Inferior parietal cortex (tissue), 1 donor: ENCODE results near the gene GRHL1.
A peak's percentile ranks its signal among the peaks of the same experiment; 100 is the strongest.

Source experiments
- DNase-seq: peaks from one replicate; pipeline ENCODE4 v3.0.0-alpha.2; 2016; ENCODE audit errors: extremely low spot score

The GRHL1 gene

DNA sequence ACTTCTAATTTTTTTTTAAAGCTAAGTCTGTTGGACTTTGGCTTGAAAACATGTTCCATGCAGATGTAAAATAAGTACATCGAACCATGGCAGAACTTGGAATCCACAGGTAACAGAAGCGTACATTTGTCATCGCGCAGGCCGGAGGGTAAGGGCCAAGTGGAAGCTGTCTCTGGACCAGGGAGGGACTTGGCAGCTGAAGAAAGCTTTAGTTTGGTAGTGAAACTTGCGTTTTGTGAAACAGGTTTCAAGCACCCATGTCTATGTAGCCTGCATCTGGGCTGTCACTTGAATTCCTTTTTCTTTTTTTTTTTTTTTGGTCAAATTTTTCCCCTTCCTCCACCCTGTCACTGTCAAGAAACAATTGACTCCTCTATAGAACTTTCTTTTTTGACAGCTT is 20.4 kb downstream of the GRHL1 start:
- no peak for DNase-seq

DNA sequence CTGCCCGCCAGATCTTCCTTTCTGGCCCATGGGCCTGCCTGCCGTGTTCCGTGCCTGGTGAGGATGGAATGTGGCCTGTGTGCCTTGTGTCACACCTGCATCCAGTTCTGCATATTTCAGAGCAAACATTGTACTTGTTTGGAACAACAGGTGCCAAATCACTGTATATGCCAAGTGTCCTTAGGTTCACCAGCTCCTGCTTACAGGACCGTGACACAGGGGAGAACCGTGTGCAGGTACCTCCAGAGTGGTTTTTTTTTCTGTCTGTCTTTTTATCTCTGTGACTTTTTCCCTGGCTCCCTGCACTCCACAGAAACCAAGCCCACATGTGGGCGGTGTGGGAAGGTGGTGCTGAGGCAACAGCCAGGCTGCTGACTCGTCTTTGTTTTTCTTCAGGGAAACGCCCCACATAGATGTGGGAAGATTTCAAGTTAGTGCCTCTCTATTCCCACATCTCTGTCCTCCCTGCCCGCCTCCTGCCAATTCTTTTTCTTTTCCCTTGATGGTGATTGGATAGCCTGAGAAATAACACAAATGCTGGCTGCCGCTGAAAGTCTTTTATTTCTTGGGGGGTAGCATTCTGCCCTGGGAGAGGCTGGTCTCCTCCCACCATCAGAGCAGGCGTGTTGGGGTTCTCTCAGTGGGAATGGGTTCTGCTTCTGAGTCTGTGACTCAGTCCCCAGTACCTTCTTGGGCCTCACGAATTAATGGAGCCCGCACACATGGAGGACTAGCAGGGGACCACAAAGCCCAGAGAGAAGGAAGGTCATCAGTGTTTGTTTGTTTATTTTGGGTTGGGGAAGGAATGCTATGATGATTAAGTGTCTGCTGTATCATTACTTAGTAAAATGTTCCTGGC is 21.4 kb downstream of the GRHL1 start:
- DNase-seq, result no peak

DNA sequence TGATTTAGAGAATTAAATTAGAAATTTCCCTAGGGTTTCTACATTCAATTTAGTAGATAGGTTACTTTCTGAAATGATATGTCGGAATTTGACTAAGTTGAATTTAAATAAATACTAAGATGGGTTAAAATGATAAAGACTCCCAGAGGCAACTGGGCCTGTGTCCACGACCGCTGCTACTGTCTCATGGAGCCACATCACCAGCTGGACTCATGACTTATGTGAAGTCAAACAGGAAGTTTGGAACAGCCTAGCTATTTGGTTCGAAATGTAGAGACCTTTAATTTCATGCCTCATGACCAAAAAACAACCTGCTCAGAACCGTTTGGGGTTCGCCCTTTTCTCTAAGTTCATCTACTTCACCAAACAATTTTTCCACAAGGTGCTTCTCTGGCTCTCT is 22.2 kb downstream of the GRHL1 start:
- no peak for DNase-seq

DNA sequence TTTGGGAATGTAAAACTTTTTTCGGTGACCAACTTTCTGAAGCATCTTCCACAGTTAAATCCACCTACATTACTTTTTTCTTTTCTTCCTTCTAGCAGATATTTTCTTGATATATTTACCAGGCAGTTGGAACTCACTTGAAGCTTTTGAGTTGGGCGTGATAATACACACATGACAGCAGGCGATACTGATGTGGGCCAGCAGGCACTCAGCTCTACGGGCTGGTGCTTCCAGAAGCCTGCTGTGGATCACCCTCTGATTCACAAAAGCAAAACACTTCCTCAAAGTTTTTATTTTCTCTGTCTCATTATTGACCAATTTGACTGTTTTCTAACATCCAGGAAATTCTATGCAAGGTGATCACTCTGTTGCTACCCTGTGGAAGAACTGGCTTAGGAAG is 22.9 kb downstream of the GRHL1 start:
- DNase-seq, result no peak

DNA sequence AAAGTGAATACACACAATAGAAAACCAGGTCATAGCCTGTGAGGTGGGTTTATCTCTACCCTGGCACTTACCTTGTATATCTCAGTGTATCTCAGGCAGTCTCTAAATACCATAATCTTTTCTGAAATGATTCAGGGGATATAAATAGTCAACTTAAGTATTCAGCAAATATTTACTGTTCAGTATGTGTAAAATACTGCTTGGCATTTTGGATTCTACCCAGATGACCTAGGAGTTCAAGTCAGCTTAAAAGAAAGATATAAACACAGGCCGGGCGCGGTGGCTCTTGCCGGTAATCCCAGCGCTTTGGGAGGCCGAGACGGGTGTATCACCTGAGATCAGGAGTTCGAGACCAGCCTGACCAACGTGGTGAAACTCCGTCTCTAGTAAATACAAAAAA is 23.8 kb downstream of the GRHL1 start:
- DNase-seq, result no peak

DNA sequence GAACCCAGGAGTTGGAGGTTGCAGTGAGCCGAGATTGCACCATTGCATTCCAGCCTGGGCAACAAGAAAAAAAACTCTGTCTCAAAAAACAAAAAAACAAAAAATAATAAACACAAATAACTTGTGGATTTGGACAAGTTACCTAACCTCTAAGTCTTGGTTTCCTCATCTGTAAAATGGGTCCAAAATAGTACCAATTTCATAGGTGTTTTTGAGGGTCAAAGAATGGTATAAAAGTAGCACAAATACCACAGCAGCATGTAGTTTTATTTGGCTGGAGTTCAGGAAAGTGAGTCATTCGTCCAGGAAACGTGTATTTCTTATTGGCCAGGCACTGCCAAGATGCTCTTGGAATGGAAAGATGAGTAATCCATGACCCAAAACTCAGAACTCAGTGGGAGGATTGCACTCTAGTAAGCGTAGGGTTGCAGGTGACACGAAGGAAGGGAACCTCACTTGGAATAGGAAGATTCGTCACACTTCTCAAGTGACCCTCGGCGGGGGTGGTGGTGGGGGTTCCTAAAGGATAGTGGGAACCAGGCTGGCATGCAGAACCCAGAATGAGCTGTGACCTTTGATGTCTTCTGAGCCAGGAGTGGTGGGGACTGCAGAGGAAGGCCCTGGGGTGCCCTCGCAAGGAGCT is 24.4 kb downstream of the GRHL1 start:
- no peak for DNase-seq

DNA sequence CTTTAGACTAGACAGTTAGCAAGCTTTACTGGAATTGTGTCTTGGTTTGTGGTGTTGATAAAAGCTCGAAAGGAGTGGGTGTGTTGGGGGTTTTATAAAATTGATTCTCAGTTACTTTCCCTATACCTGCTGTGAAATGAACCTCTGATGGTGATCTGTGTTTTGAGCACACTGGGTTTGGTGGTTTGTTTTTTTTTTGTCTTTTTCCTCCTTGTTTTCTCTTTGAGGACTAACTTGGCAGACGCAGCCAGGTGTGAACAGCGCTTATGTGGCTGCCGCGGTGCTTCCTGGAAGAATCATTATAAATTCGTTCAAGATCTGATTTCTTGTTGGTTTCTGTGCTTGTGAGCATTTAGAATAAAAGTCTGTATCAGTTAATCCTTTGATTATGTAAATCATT is 28.5 kb downstream of the GRHL1 start:
- no peak for DNase-seq

DNA sequence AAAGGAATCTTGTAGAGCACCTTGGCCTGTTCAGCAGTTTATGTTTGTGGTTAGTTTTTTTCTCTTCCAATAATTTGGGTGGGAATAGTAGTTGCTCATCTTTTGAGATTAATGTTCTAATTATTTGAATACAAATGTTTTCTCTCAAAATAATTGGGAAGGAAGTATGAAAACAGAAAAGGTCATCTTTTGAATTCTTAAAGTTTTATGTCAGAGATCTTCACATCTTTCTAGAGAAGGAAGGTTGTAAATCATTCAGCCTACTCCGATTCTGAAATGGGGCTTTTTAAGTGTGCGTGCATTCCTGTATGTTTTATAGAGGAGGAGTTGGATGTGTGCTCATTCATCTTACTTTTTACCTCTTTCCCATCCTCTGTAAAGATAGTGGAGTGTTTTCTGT is 29.0 kb downstream of the GRHL1 start:
- no peak for DNase-seq

DNA sequence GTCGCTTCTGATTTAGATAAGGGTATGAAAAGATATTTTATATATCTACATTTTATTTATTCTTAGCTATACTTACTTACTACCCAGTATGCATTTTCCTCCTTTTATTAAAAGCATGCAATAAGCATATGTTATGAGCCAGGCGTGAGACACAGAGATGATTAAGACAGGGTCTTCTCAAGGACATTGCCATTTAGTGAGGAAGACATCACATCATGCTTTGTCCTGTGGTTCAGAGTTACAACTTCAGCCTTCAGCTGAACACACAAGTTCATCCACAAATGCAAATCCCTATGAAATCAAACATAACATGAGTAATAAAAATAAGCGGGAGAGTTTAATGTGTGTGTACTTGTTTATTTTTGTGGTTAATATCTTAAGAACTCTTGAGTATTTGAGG is 30.2 kb downstream of the GRHL1 start:
- DNase-seq, result no peak

DNA sequence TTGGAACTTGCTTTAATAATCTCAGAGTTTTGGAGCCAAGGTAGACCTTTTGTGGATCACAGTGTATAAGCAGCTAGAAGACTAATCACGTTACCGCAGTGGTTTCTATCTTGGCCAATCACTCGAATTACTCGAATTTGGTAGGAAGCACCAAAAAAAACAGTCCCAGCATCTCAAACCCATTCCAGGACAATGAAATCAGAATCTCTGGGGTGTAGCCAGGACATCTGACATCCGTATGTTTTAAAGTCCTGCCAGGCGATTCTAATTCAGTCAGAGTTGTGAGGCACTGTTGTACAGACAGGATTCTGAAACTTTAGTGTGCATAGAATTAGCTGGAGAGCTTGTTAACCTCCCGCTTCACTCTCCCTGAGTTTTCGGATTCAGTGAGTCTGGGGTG is 30.8 kb downstream of the GRHL1 start:
- no peak for DNase-seq

DNA sequence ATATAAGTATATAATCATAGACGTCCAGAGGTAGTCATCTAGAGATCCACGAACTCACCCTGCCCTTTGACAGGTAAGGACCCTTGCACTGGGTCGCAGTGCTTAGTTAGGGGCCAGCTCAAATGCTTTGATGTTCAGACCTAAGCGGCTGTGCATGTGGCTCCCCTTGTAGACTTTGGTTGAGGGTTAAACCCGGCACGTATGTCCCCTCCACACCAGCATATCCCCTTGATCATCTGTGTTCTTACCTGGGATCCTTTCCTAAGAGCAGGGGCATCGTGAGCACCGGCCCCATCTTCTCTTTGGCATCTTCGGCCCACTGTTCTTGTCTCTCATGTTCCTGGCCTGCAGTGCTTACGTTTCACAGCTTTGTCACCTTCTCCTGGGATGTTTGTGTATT is 31.4 kb downstream of the GRHL1 start:
- no peak for DNase-seq

DNA sequence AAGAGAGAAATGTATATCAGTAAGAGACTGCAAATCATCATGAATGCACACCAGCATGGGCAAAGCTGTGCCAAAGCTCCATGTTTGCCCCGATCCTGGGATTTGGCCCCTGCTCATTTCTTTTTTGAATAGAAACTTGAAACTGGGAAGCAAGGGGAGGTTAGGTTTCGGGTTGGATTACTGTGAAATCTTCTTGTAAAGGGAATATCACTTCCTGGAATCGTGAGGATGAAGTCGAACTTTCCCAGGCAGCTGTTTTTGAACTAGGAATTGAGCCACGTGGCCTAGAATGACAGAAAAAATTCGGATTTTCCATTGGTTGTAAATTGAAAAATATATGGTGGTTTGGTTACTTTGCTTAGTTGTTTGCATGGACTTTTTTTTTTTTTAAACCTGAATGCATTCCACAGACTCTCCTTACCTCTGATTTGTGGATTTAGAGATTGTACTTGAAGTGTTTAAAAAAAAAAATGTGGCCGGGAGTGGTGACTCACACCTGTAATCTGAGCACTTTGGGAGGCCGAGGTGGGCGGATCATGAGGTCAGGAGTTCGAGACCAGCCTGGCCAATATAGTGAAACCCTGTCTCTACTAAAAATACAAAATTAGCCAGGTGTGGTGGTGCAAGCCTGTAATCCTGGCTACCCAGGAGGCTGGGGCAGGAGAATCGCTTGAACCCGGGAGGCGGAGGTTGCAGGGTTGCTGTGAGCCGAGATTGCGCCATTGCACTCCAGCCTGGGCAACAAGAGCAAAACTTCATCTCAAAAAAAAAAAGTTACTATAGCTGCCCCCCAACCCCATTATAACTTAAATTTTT is 32.1 kb downstream of the GRHL1 start:
- no peak for DNase-seq

DNA sequence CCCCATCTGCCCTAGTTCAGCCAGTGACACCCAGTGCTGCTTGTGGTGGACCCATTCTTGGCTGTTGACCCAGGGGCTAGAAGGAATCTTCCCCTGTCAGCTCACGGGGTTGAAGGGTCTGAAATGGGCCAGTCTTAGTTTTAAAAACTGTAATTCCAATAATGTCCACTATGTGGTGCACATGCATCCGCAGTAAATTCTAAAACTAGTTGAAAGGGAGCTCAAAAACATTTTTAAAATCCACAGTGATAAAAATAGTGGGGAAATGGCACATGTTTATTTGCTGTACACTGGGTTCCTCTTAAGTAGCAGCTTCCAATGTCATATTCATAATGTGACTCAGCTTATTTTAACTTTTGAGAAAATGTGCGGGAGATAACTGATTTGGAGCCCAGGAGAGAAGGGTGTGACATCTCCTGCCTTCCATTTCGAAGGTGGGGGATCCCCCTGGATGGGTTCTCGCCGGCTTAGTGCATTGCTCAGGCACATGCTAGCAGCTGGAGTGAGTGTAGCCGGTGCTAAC is 32.8 kb downstream of the GRHL1 start:
- peak; percentile 75 for DNase-seq

DNA sequence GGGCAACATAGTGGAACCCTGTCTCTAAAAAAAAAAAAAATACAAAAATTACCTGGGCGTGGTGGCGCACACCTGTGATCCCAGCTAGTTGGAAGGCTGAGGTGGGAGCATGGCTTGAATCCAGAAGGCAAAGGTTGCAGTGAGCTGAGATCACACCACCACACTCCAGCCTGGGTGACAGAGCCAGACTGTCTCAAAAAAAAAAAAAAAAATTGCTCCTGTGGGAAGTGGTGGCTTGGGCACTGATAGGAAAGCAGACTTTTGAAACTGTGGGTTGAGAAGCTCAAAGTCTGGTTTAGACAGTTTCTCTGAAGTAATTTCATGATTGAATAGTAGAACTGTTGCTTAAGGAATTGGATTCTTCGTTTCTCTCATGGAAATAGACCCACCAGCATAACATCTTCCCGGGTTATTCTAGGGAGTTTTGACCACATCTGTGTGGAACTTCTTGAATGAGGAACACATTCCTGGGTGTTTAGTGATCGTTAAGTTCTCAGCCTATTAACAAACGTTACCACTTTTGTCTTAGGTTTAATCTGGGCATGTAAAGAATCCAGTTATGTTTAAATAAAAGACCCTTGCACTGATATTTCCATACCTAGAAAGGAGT is 33.5 kb downstream of the GRHL1 start:
- no peak for DNase-seq

DNA sequence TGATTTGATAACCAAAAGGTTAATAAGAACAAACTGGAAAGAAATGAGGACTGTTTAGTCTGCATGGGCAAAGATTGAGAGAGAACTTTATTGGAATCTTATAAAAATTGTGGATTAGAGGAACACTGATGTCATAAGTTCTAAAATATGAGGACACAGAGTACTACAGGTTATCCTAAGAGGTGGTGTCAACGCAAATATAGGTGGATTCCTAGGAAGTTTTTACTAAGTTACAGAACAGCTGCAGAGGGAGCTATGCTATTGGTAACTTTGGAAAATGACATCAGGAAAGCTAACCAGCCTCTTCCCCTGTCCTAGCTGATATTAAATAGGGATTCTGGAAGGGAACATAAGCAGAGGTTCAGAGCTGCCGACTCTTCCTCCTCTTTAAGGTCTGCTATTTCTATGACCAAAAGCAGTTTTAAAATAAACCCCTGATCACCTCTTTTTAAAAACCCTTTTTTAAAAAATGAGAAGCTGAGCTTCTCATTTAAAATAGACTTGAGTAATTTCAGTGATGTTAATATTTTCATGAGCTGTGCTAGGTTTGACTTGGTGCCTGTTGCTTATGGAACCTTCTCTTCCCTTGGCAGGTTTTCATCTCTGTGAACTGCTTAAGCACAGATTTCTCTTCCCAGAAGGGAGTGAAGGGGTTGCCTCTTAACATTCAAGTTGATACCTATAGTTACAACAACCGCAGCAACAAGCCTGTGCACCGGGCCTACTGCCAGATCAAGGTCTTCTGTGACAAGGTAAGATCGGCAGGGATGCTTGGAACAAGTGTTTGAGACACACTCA is 34.2 kb downstream of the GRHL1 start:
- DNase-seq, result no peak

DNA sequence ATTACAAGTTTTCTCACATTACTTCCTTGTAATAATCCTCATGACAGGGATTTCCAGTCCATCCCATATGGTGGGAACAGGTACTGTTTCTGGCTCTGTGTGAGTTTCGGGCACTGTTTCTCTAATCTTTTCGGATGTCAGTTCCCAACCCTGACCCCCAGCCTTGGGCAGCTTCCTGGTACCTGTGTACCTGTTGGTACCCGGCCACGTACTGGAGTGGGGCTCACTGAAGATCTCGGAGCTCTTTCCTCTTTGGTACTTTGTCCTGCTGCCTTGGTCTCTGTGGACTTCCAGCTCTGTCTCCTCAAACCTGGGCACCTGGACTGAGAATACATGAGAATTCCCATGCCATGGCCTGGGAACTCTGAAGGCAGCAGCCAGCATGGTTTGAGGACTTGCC is 36.8 kb downstream of the GRHL1 start:
- DNase-seq, result no peak

DNA sequence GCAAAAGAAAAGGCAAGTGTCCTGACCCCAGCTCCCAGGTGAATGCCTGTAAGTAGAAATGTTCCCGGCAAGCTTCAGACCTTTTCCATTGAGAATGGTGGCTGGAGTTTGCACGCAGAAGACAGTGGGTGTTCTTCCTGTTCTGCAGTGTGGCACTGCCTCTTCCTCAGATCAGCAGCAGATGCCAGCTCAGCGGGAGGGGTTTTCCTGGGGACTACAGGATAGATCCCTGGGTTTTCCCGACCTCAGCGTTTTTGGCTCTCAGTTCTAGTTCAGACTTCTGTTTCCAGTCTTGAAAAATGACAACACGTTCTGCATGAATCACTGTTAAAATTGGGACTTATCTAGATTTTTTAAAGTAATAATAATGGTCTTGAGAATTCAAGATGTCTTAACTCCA is 39.2 kb downstream of the GRHL1 start:
- DNase-seq, result no peak

DNA sequence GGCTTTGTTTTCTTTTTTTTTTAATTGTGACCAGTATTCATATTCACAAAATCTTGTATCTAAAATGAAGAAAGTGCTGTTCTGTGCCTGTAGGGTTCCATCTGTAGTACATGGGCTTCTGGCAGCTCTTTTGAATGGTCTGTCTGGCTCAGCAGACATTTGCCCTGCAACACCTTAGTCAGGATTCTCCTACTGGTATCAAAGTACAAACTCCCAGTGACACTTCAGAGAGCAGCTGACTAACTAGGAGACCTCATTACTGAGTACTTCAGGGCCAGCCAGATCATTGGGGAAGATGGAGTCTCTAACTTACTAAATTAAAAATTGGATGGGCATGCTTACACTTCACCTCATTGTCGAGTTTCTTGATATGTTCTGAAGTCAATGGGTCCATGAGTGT is 39.7 kb downstream of the GRHL1 start:
- DNase-seq, result no peak

DNA sequence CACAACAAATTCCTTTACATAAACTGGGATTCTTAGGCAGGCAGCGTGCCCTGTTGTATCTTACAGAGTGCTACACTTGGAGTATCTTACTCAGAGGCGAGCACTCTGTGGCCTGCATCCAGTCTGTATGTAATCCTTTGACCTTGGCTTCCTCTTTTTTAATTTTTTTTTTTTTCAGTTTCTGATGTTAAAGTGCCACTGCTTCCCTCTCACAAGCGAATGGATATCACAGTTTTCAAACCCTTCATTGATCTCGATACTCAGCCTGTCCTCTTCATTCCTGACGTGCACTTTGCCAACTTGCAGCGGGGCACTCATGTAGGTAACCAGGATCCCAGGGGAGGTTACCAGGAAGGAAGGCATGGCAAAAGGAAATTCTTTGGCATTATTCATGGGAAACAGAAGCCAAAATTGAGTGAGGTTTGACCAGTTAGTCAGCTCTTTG is 40.4 kb downstream of the GRHL1 start:
- DNase-seq, result no peak

DNA sequence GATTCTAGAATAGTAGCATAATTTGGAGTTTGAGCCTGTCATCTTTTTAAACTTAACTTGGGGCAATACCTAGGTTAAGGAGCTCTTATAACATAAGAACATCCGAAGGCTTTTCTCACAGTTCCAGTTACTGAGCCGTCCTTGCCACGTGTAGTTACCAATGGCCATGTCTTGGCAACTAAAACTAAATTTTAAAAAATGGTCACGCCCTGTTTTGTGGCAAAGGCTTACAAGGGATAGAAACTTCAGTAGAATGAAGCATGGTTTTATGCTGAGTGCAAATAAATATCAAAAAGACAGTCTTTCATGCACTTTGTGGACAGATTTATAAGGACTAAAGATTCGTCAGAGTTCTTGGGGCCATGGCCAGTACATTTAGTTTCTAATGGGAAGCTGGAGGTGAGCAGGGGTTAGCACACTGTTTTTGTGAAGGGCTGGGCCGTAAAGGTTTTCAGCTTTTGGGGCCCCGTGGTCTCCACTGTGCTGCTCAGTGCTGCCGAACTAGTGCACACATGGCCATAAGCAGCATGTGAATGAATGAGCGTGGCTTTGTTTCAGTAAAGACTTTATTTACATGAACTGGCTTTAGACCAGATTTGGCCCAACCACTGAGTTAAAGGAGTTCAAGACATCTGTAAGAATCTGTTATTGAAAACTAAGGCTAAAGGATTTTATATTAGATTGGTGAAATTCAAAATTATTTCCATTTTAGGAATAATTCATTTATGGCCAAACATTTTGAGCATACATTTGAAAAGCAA is 41.1 kb downstream of the GRHL1 start:
- no peak for DNase-seq
